GM19452 (cell line): ENCODE data around the gene CCDC102A.

Source experiments
- ATAC-seq: cut with Tn5 transposase; IDR thresholded peaks from one replicate; pipeline ENCODE4 v1.9.1; 2021; ENCODE audit not compliant: unreplicated experiment

The CCDC102A gene

GRCh38 chr16:57479976-57480753 is 56.2 kb downstream of the CCDC102A start:
- no peak for ATAC-seq

- no peak for ATAC-seq
Observed at GRCh38 chr16:57479205-57479975, 57.0 kb downstream of the CCDC102A start.

DNA sequence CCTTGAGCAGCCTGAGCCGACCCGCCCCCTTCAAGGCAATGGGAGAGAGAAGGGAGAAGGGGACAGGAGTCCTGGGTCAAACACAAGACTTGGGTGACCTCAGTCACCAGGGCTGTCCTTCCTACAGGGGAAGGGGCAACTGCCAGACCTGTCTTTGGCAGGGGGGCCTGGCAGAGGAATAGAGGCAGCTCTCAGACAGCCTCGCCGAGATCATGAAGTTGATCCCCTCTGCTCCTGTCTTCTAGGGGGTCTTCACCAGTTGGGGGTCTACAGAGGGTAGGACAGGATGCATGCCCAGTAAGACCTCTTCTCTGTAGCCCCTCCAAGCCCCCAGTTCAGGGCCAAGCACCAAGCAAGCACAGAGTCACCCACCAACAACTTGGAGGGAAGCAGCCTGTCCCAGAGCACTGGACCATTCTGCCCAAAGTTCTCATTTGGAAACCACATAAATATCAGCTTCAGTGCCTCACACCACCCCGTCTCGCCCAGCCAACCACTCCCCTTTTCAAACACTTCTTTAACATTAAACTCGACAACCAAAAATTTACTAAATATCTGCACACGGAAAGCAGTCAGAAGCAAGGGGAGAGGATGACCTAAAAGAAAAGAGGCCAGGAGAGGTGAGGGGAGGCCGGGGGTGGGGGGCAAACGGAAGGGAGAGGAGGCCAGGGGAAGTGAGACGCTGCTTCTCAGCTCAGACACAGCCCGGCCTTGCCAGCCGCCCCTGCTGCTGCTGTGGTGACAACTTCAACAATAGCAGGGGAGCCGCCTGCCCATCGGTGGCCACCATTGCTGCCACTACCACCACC is 57.8 kb downstream of the CCDC102A start:
- no peak for ATAC-seq

DNA sequence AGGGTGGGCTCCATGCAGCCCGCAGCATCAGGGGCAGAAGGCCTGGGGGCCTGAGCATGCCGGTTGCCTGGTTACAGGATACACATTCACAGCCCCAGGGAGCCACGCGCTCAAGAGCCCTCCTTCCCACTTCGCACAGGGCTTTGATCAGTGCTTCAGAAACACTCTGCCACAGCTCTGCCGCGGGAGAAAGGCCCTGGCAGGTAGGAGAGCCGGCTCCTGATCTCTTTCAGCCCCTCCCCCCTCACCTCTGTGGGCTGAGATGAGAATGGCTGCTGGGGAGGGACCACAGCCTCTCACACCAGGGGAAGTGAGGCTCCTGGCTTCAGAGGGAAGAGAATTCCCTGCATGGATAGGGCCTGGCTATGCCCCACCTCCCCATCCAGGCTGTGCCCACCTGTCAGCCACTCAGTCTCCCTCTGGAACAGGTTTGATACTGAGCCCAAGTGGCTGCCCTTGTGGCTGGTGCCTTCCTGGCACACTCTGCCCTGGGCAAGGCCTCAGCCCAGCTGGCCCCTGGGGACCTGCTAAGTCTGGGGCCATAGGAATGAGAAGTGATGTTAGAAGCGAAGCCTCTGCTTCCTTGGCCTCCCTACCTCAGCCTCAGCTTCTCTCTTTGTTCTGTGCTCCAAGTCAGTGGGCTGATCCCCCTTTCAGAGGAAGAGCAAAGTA is 58.7 kb downstream of the CCDC102A start:
- ATAC-seq: no peak

GRCh38 chr16:57476546-57477410 is 59.6 kb downstream of the CCDC102A start:
- no peak for ATAC-seq

- ATAC-seq: peak; percentile 88
Observed at GRCh38 chr16:57475711-57476339, 60.5 kb downstream of the CCDC102A start.

GRCh38 chr16:57474671-57475661 is 61.4 kb downstream of the CCDC102A start:
- ATAC-seq: no peak

DNA sequence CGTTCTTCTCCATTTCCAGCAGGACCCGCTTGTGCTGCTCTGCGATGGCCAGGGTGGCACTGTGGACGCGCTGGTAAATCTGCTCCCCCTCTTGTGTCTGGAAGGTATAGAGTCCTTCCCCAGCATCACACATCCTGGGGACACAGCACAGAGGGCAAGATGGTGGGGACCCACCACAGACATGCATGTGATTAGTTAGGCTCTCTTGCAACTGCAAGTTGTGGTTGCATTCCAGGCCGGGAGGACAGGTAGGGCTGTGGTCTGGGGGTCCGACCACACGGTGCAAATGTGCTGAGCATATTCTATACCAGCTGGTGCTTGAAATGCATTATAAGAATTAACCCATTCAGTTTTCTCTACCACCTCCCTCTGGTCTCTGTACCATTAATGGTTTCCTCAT is 62.5 kb downstream of the CCDC102A start:
- ATAC-seq: no peak

GRCh38 chr16:57473176-57473840 is 63.1 kb downstream of the CCDC102A start:
- no peak for ATAC-seq

DNA sequence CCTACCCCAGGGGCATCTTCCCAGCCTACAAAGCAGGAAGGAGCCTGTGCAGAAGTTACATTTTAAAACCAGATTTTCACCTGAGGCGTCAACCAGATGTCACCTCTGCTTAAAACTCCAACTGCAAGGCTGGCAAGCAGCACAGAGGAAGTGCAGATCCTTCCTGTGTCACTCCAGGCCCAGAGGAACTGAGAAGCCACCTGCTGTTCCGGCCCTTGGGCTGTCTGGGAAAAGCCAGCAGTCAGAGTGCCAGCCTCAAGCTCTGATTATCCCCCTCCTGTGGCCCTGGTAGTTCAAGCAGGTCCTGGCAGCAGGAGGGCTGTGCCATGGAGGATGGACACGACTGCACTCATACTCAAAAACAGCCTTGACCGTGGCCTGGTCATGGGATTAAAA is 63.7 kb downstream of the CCDC102A start:
- no peak for ATAC-seq

- ATAC-seq: no peak
Observed at GRCh38 chr16:57471852-57472664, 64.3 kb downstream of the CCDC102A start.

DNA sequence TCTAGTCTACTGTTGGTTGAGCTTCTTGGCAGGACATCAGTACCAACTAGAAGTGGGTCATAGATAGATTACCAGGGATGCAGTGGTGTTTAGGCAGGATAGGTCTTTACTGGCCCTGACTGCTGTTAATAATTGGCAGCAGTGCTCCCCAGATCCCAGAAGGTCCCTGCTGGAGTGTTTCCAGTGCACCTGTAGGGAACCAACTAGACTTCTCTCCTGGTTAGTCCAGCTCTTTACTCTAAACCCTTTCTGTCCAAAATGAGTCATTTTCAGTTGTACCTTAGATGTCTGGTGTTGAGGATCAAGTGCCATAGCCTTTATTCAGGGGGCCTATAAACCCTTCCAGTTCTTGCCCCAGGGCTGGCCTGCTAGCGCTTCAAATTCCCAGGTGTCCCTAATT is 65.2 kb downstream of the CCDC102A start:
- ATAC-seq: no peak

- no peak for ATAC-seq
Observed at GRCh38 chr16:57470711-57471110, 65.7 kb downstream of the CCDC102A start.

GRCh38 chr16:57469917-57470470 is 66.4 kb downstream of the CCDC102A start:
- no peak for ATAC-seq

DNA sequence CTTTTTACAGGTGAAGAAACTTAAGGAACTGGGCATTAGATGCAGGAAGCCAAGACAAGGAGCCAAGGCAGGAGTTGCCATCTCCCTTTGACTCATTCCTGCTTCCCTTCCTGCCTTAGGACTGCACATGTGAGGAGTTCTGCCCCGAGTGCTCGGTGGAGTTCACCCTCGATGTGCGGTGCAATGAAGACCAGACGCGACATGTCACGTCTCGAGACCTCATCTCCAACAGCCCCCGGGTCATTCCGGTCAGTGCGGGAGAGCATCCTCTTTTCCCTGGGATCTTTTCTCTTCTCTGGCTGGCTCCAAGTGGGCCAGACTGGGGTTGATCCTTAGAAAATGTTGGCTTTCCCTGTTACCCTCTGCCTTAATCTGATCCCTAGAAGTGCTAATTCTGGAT is 67.3 kb downstream of the CCDC102A start:
- ATAC-seq: no peak

DNA sequence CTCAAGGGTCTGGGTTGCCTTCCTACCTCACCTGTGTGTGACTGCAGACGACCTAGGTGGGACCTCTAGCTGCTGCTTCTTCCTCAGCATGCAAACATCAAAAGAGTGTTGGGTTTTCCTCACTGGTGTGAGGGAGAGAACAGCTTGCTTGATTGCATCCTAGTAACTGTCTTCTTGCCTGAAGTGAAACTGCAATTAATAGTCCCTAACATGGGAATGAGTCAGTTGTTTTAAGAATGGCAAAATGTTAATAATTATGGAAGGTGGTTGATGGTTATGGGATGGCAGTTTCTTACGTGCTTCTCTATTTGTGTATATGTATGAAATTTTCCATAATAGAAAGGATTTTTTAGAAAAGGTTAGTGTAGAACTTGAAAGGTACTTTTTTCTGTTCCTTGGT is 68.0 kb downstream of the CCDC102A start:
- no peak for ATAC-seq

- no peak for ATAC-seq
Observed at GRCh38 chr16:57464523-57464922, 71.8 kb downstream of the CCDC102A start.
